ENCODE measurements around the gene TMEM238. TPM values are rescaled to one million over a fixed set of nuclear protein-coding genes. Genes with fewer than 3 reads are reported as not detected.
"Not testable (repeated sequence)": the region's sequence is repeated elsewhere in the genome, so short reads cannot be mapped to it uniquely, and the experiment has no call there.

Gene TMEM238
- total and polyA plus RNA-seq, 5 donors: 0.14 to 1.2 (median 0.47) TPM

GRCh38 chr19:55418185-55418584 is 34.1 kb upstream of the TMEM238 start:
- Histone ChIP-seq H3K27me3 (ENCODE audit: control insufficient read depth, insufficient read depth) (no peaks in the 10 kb centered on the region), H3K4me1 (ENCODE audit: control insufficient read depth, insufficient read depth, low read length) (no peaks in the 10 kb centered on the region), H3K27ac (ENCODE audit: low read length) (no peak overlapping the region), H3K9me3 (ENCODE audit: control insufficient read depth, low read length) (no peaks in the 10 kb centered on the region), H3K4me3 (ENCODE audit: low read length) (no peak overlapping the region)
- intact Hi-C loops (cut with DNase I): loop anchor here (2.0 to 10.0 kb wide), 4 partner anchors 273 to 281 kb away; partner anchors contain the start of gene TNNT1 (in 1 of the 4)
- ATAC-seq: peak; percentile 84 to 86
- DNase-seq: peak in 2 of 3 donors; percentile 38 to 58
- 16% methylated on average over 7 of the region's 7 CpGs for WGBS

GRCh38 chr19:55410168-55410567 is 26.1 kb upstream of the TMEM238 start:
- DNase-seq: no peak
- intact Hi-C loops (cut with DNase I): loop anchor here in 1 of 4 donors (10.0 kb wide), 1 partner anchor 265 kb away; the partner anchor contains the start of gene TNNT1
- no peaks in the 10 kb centered on the region for H3K9me3 ChIP-seq (ENCODE audit: control insufficient read depth, low read length)
- no peaks in the 10 kb centered on the region for H3K27me3 ChIP-seq (ENCODE audit: control insufficient read depth, insufficient read depth)
- no peak for ATAC-seq
- H3K27ac ChIP-seq (ENCODE audit: low read length): no peak overlapping the region
- 80% methylated on average over 2 of the region's 2 CpGs for WGBS
- H3K4me1 ChIP-seq (ENCODE audit: control insufficient read depth, insufficient read depth, low read length): peaks cover 12% of the 10 kb centered on the region
- no peak overlapping the region for H3K4me3 ChIP-seq (ENCODE audit: low read length)

- H3K4me1 ChIP-seq (ENCODE audit: control insufficient read depth, insufficient read depth, low read length): peaks cover 12% of the 10 kb centered on the region
- H3K9me3 ChIP-seq (ENCODE audit: control insufficient read depth, low read length); H3K27me3 ChIP-seq (ENCODE audit: control insufficient read depth, insufficient read depth); ATAC-seq; H3K27ac ChIP-seq (ENCODE audit: low read length); intact Hi-C loops (cut with DNase I); H3K4me3 ChIP-seq (ENCODE audit: low read length): not testable (repeated sequence)
- peak in 1 of 3 donors; percentile 28 for DNase-seq
- 92% methylated on average over 8 of the region's 8 CpGs for WGBS
These were observed 25.1 kb upstream of the TMEM238 start for GRCh38 chr19:55409179-55409578.

GRCh38 chr19:55408533-55408872 is 24.4 kb upstream of the TMEM238 start:
- 67% methylated on average over 9 of the region's 9 CpGs for WGBS
- no peak for ATAC-seq
- Histone ChIP-seq H3K27me3 (ENCODE audit: control insufficient read depth, insufficient read depth) (no peaks in the 10 kb centered on the region), H3K27ac (ENCODE audit: low read length) (peak overlapping the region; percentile 100), H3K4me1 (ENCODE audit: control insufficient read depth, insufficient read depth, low read length) (peaks cover 12% of the 10 kb centered on the region), H3K4me3 (ENCODE audit: low read length) (peak overlapping the region; percentile 54), H3K9me3 (ENCODE audit: control insufficient read depth, low read length) (no peaks in the 10 kb centered on the region)
- peak in 1 of 3 donors; percentile 32 for DNase-seq
- intact Hi-C loops (cut with DNase I): no loop called here

- WGBS: under 1% methylated on average over 72 of the region's 72 CpGs
- intact Hi-C loops (cut with DNase I): no loop called here
- Histone ChIP-seq H3K27ac (ENCODE audit: low read length) (peak overlapping the region; percentile 100), H3K27me3 (ENCODE audit: control insufficient read depth, insufficient read depth) (no peaks in the 10 kb centered on the region), H3K9me3 (ENCODE audit: control insufficient read depth, low read length) (no peaks in the 10 kb centered on the region), H3K4me1 (ENCODE audit: control insufficient read depth, insufficient read depth, low read length) (peaks cover 12% of the 10 kb centered on the region), H3K4me3 (ENCODE audit: low read length) (peak overlapping the region; percentile 94)
- ATAC-seq (peak; percentile 97), DNase-seq (peak; percentile 99)
These were observed 23.9 kb upstream of the TMEM238 start for GRCh38 chr19:55407800-55408532.

GRCh38 chr19:55407550-55407799 is 23.4 kb upstream of the TMEM238 start, which contains the start of gene UBE2S:
Gene UBE2S, minus strand, starts transcription at chr19:55407788. Its CDS starts 199 bp downstream, at chr19:55407589.
- Histone ChIP-seq H3K4me1 (ENCODE audit: control insufficient read depth, insufficient read depth, low read length) (peaks cover 12% of the 10 kb centered on the region), H3K4me3 (ENCODE audit: low read length) (peak within 1 kb of the TSS; percentile 94), H3K27ac (ENCODE audit: low read length) (peak within 1 kb of the TSS; percentile 100)
- H3K9me3 ChIP-seq (ENCODE audit: control insufficient read depth, low read length); H3K27me3 ChIP-seq (ENCODE audit: control insufficient read depth, insufficient read depth); ATAC-seq; DNase-seq; intact Hi-C loops (cut with DNase I): not testable (repeated sequence)
- WGBS: under 1% methylated on average over 36 of the region's 36 CpGs

GRCh38 chr19:55406826-55407549 is 22.9 kb upstream of the TMEM238 start:
- intact Hi-C loops (cut with DNase I): no loop called here
- H3K27ac ChIP-seq (ENCODE audit: low read length): peak overlapping the region; percentile 69
- peaks cover 12% of the 10 kb centered on the region for H3K4me1 ChIP-seq (ENCODE audit: control insufficient read depth, insufficient read depth, low read length)
- WGBS: 12% methylated on average over 35 of the region's 35 CpGs
- no peaks in the 10 kb centered on the region for H3K9me3 ChIP-seq (ENCODE audit: control insufficient read depth, low read length)
- ATAC-seq: peak; percentile 0 to 11
- H3K4me3 ChIP-seq (ENCODE audit: low read length): peak overlapping the region; percentile 94
- no peaks in the 10 kb centered on the region for H3K27me3 ChIP-seq (ENCODE audit: control insufficient read depth, insufficient read depth)
- peak; percentile 60 to 81 (median 77) for DNase-seq

- H3K27ac ChIP-seq (ENCODE audit: low read length): no peak overlapping the region
- peaks cover 12% of the 10 kb centered on the region for H3K4me1 ChIP-seq (ENCODE audit: control insufficient read depth, insufficient read depth, low read length)
- no peaks in the 10 kb centered on the region for H3K9me3 ChIP-seq (ENCODE audit: control insufficient read depth, low read length)
- DNase-seq: peak in 1 of 3 donors; percentile 23
- WGBS: 81% methylated on average over 14 of the region's 14 CpGs
- no peak for ATAC-seq
- no peaks in the 10 kb centered on the region for H3K27me3 ChIP-seq (ENCODE audit: control insufficient read depth, insufficient read depth)
- H3K4me3 ChIP-seq (ENCODE audit: low read length): no peak overlapping the region
- intact Hi-C loops (cut with DNase I): no loop called here
These were observed 22.2 kb upstream of the TMEM238 start for GRCh38 chr19:55406091-55406825.

- H3K27me3 ChIP-seq (ENCODE audit: control insufficient read depth, insufficient read depth): no peaks in the 10 kb centered on the region
- DNase-seq (peak in 1 of 3 donors; percentile 30), ATAC-seq (no peak)
- no peaks in the 10 kb centered on the region for H3K9me3 ChIP-seq (ENCODE audit: control insufficient read depth, low read length)
- intact Hi-C loops (cut with DNase I): no loop called here
- H3K27ac ChIP-seq (ENCODE audit: low read length): no peak overlapping the region
- peaks cover 12% of the 10 kb centered on the region for H3K4me1 ChIP-seq (ENCODE audit: control insufficient read depth, insufficient read depth, low read length)
- no peak overlapping the region for H3K4me3 ChIP-seq (ENCODE audit: low read length)
- 86% methylated on average over 5 of the region's 5 CpGs for WGBS
These were observed 21.5 kb upstream of the TMEM238 start for GRCh38 chr19:55405638-55406037.

GRCh38 chr19:55402509-55402908 is 18.4 kb upstream of the TMEM238 start:
- Histone ChIP-seq H3K4me3 (ENCODE audit: low read length) (no peak overlapping the region), H3K4me1 (ENCODE audit: control insufficient read depth, insufficient read depth, low read length) (peaks cover 7% of the 10 kb centered on the region), H3K27ac (ENCODE audit: low read length) (no peak overlapping the region), H3K9me3 (ENCODE audit: control insufficient read depth, low read length) (no peaks in the 10 kb centered on the region), H3K27me3 (ENCODE audit: control insufficient read depth, insufficient read depth) (no peaks in the 10 kb centered on the region)
- DNase-seq: peak in 1 of 3 donors; percentile 13
- ATAC-seq: no peak
- intact Hi-C loops (cut with DNase I): no loop called here
- WGBS: 71% methylated on average over 2 of the region's 2 CpGs

GRCh38 chr19:55401390-55401789 is 17.3 kb upstream of the TMEM238 start:
- H3K27ac ChIP-seq (ENCODE audit: low read length); H3K4me3 ChIP-seq (ENCODE audit: low read length); H3K9me3 ChIP-seq (ENCODE audit: control insufficient read depth, low read length); intact Hi-C loops (cut with DNase I); H3K4me1 ChIP-seq (ENCODE audit: control insufficient read depth, insufficient read depth, low read length); H3K27me3 ChIP-seq (ENCODE audit: control insufficient read depth, insufficient read depth): not testable (repeated sequence)
- 87% methylated on average over 21 of the region's 28 CpGs for WGBS
- peak in 1 of 3 donors; percentile 34 for DNase-seq
- ATAC-seq: peak in 1 of 2 donors; percentile 8

Data from right cardiac atrium (tissue), 5 donors.